ENCODE results near the gene TENM4. TPM values are rescaled to one million over a fixed set of nuclear protein-coding genes. Genes with fewer than 3 reads are reported as not detected.

Gene TENM4
- total and polyA plus RNA-seq, 2 of the 13 experiments (the other 11 are each of a cell fraction or from before 2014, with no cell fraction given): not detected

GRCh38 chr11:78635814-78636506, 804.9 kb downstream of the TENM4 start:
- intact Hi-C loops (cut with micrococcal nuclease; ENCODE audit: unreplicated experiment): no loop called here
- H3K4me3 ChIP-seq (replicated peaks in 1 of 3; ENCODE audit: insufficient read depth in 1 of 3, low read depth in 2 of 3, low read length in 3 of 3): no peak overlapping the region
- BruUV-seq (replicated peaks): no TSS peak

More at GRCh38 chr11:78635814-78636506, 804.9 kb downstream of the TENM4 start:
- Histone ChIP-seq H3K9me3 (ENCODE audit: low read length) (no peaks in the 10 kb centered on the region), H3K27me3 (ENCODE audit: control insufficient read depth in 1 of 2, insufficient read depth in 2 of 2, low read length in 2 of 2) (no peaks in the 10 kb centered on the region), H4K20me1 (ENCODE audit: insufficient read depth, low read length) (no peaks in the 10 kb centered on the region), H3K79me2 (ENCODE audit: insufficient read depth, low read length) (no peaks in the 10 kb centered on the region), H2AFZ (ENCODE audit: low read length) (no peak overlapping the region), H3K36me3 (replicated peaks in 1 of 2; ENCODE audit: control insufficient read depth in 1 of 2, insufficient read depth in 2 of 2, low read length in 2 of 2) (no peaks in the 10 kb centered on the region), H3K4me1 (ENCODE audit: insufficient read depth, low read length) (peaks cover 19% of the 10 kb centered on the region; the same call in 1 of the 2 replicates), H3K9ac (ENCODE audit: insufficient read depth, low read depth, low read length) (no peak overlapping the region), H3K4me2 (ENCODE audit: low read depth, low read length) (no peak overlapping the region), H3K27ac (ENCODE audit: extremely low read length, insufficient read depth, low read length) (no peak overlapping the region)
- FAIRE-seq (no peak), ATAC-seq (no peak), DNase-seq (ENCODE audit: low spot score) (no peak)
- ChIA-PET POLR2A (no interaction called here), CTCF (ENCODE audit: low intra/inter-chr PET ratio, low total read pairs) (no interaction called here)
- no peak for TF ChIP-seq NFYC (CRISPR knock-in tag; IDR thresholded peaks at IDR 0.05)
- TF ChIP-seq ZNF7 (CRISPR knock-in tag; IDR thresholded peaks at IDR 0.05): no peak
- no peak for TF ChIP-seq ZNF770 (CRISPR knock-in tag; IDR thresholded peaks at IDR 0.05)
- in situ Hi-C loops (cut with HindIII; ENCODE audit: extremely low pct_ligation_motif_present, low pct_unique_long_range_greater_than_20kb): no loop called here
- 87% methylated on average over 1 of the region's 1 CpG for WGBS (ENCODE audit: low lambda C conversion rate)

Measured in HepG2 (cell line).